Kidney (tissue), 14 donors: ENCODE data around the gene ECI2. TPM values are rescaled to one million over a fixed set of nuclear protein-coding genes. Genes with fewer than 3 reads are reported as not detected.
A peak's percentile ranks its signal among the peaks of the same experiment; 100 is the strongest.
"Not testable (repeated sequence)": the region's sequence is repeated elsewhere in the genome, so short reads cannot be mapped to it uniquely, and the experiment has no call there.

Experiments
- DNase-seq, 5 donors: peaks; one replicate each; pipeline ENCODE4 v3.0.0-alpha.2; 2013 to 2020
- FAIRE-seq: peaks from 2 replicates; lab custom pipeline; 2012; peaks lifted over from hg19 to GRCh38; lab: Jason Lieb, UNC
- H3K27ac ChIP-seq, 2 donors: one replicate each; pipeline ENCODE4 v1.7.0; 2013; ENCODE audit warnings: low read depth in 2 of 2, low read length in 2 of 2, inconsistent platforms in 1 of 2
- H3K27me3 ChIP-seq: one replicate; pipeline ENCODE4 v1.7.1; 2013; ENCODE audit warnings: low read length, inconsistent platforms; ENCODE audit not compliant: control insufficient read depth, insufficient read depth
- H3K36me3 ChIP-seq, 3 donors: one replicate each; pipeline versions ENCODE4 v1.7.0 to v1.7.1; 2013; ENCODE audit warnings: low read length in 3 of 3, control low read depth in 1 of 3, inconsistent platforms in 1 of 3; ENCODE audit not compliant: insufficient read depth in 3 of 3, control insufficient read depth in 2 of 3
- H3K4me1 ChIP-seq, 3 donors: one replicate each; pipeline versions ENCODE4 v1.7.0 to v1.7.1; 2013; ENCODE audit warnings: low read length in 3 of 3, inconsistent platforms in 1 of 3, low read depth in 1 of 3; ENCODE audit not compliant: control insufficient read depth in 2 of 3, insufficient read depth in 2 of 3
- H3K4me3 ChIP-seq, 3 donors: one replicate each; pipeline versions ENCODE4 v1.7.0 to v1.8.1; 2013; ENCODE audit warnings: low read length in 3 of 3, control low read depth in 1 of 3, inconsistent platforms in 1 of 3
- H3K9ac ChIP-seq, 3 donors: one replicate each; pipeline versions ENCODE4 v1.7.0 to v1.7.1; 2013; ENCODE audit warnings: low read length in 3 of 3, control low read depth in 1 of 3, inconsistent platforms in 1 of 3
- H3K9me3 ChIP-seq, 3 donors: one replicate each; pipeline versions ENCODE4 v1.7.0 to v1.7.1; 2013; ENCODE audit warnings: low read length in 3 of 3, control low read depth in 1 of 3, inconsistent platforms in 1 of 3; ENCODE audit not compliant: control insufficient read depth in 2 of 3, insufficient read depth in 1 of 3
- CTCF ChIP-seq: IDR thresholded peaks from 3 replicates; pipeline ENCODE4 v1.5.1; 2012; ENCODE audit warnings: mild to moderate bottlenecking, moderate library complexity, borderline replicate concordance; ENCODE audit not compliant: insufficient read depth; ENCODE audit errors: extremely low read depth
- intact Hi-C: fragments of 100-400 bp; cut with DNase I; formaldehyde crosslinking; loops from one replicate; pipeline ENCODE4 v1.11.1; 2022
- polyA plus RNA-seq: library from polyadenylated mRNA; stranded (reverse); fragments of 350-450 nt; fragmentation: Illumina TruSeq; extraction: RNeasy Lipid Tissue Mini Kit (QIAGEN cat#74804); gene quantifications from one replicate; pipeline ENCODE4 v1.2.3, GENCODE V29; 2014; ENCODE audit warnings: low read depth, low replicate concordance; ENCODE audit not compliant: insufficient read depth
- total RNA-seq: library from RNA; stranded (reverse); fragmentation: NEBNext Ultra II Directional; extraction: Animal tissue kit (Norgen Biotek cat#: 25700); gene quantifications from one replicate; pipeline ENCODE4 v1.2.1, GENCODE V29; 2021
- donor health status: control.
- donor health status: control.
- donor health status: control.
- donor health status: control.
- donor health status: control.
- donor health status: DM: yes; HTN: yes; CAD: no.
- donor health status: Normal renal cell carcinoma (clear cell type).

The ECI2 gene
- total and polyA plus RNA-seq, 2 donors from 2014 or later: 51.9 to 210 TPM

DNA sequence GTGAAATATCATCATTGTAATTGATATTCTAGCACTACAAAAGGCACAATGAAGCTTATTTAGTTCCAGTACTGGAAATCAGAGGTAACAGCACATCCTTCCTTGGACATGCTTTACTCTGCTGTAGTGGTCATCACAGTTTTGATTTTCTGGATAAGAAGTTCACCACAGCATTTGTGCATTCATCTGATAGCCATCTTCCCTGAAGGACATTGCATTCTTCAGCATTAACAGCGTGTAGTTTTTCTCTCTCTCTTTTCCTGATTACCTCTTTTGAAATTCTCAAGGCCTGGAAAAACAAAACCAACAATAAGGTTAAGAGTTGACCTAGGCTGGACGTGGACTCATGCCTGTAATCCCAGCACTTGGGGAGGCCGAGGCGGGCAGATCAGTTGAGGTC is 19.6 kb downstream of the ECI2 start:
- no peak for DNase-seq
- no peak overlapping the region for H3K9ac ChIP-seq
- H3K9me3 ChIP-seq: peaks cover 0 to 3% (median 2%) of the 10 kb centered on the region in 3 donors
- no peak for TF ChIP-seq CTCF
- H3K27ac ChIP-seq: no peak overlapping the region
- peaks cover 5 to 44% (median 27%) of the 10 kb centered on the region in 3 donors for H3K36me3 ChIP-seq
- intact Hi-C loops: no loop called here
- no peak overlapping the region for H3K4me3 ChIP-seq
- H3K4me1 ChIP-seq: no peaks in the 10 kb centered on the region
- FAIRE-seq: no peak
- H3K27me3 ChIP-seq: no peaks in the 10 kb centered on the region

DNA sequence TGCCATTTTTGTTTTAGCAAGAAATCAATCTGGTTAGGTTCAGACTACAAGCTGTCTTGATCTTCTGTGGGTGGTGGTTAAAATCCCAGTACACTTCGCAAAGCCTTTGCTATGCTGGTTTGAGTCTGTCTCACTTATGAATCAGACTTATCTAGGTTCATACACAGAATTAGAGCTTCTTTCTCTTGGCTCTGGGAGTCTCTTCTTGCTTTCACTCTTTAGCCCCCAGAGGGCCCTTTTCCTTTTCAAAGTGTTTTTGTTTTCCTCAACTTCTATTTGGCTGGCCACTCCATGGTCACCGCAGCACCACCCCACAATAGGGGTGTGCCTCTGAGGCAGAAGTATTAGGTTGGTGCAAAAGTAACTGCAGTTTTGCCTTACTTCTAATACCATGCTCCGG is 21.3 kb downstream of the ECI2 start:
- intact Hi-C loops: no loop called here
- H3K27ac ChIP-seq: no peak overlapping the region
- H3K36me3 ChIP-seq: peaks cover 0 to 32% (median 20%) of the 10 kb centered on the region in 3 donors
- H3K4me1 ChIP-seq: peaks cover 0 to 3% (median 0%) of the 10 kb centered on the region in 3 donors
- no peak for TF ChIP-seq CTCF
- DNase-seq (no peak), FAIRE-seq (no peak)
- H3K9ac ChIP-seq: no peak overlapping the region
- peaks cover 0 to 3% (median 2%) of the 10 kb centered on the region in 3 donors for H3K9me3 ChIP-seq
- no peaks in the 10 kb centered on the region for H3K27me3 ChIP-seq
- H3K4me3 ChIP-seq: no peak overlapping the region

- Histone ChIP-seq H3K4me1 (peaks cover 0 to 3% (median 0%) of the 10 kb centered on the region in 3 donors), H3K9ac (no peak overlapping the region), H3K27me3 (no peaks in the 10 kb centered on the region), H3K4me3 (no peak overlapping the region), H3K27ac (no peak overlapping the region), H3K9me3 (peaks cover 0 to 3% (median 2%) of the 10 kb centered on the region in 3 donors), H3K36me3 (peaks cover 0 to 27% (median 17%) of the 10 kb centered on the region in 3 donors)
- intact Hi-C loops: no loop called here
- FAIRE-seq (no peak), DNase-seq (no peak)
- TF ChIP-seq CTCF: no peak
These were observed 21.7 kb downstream of the ECI2 start for GRCh38 chr6:4113649-4114048.

DNA sequence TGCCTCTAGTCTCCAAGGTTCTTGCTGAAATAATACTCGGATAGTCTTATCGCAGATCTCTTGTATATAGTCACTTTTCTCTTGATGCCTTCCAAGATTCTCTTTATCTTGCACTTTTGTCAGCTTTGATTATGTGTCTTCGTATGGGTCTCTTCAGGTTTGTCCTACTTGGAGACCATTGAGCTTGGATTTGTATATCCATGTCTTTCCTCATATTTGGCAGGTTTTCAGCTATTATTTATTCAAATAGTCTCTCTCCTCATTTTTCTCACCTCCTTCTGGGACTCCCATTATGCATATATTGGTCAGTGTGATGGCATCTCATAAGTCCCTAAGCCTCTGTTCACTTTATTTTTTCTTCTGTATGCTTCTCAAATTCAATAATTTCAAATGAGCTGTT is 23.0 kb downstream of the ECI2 start:
- H3K27me3 ChIP-seq: no peaks in the 10 kb centered on the region
- H3K36me3 ChIP-seq: peaks cover 0 to 18% (median 13%) of the 10 kb centered on the region in 3 donors
- no peak for TF ChIP-seq CTCF
- H3K4me1 ChIP-seq: peaks cover 0 to 7% (median 5%) of the 10 kb centered on the region in 3 donors
- DNase-seq (no peak), FAIRE-seq (no peak)
- intact Hi-C loops: no loop called here
- H3K4me3 ChIP-seq: no peak overlapping the region
- peaks cover 0 to 3% (median 2%) of the 10 kb centered on the region in 3 donors for H3K9me3 ChIP-seq
- no peak overlapping the region for H3K9ac ChIP-seq
- no peak overlapping the region for H3K27ac ChIP-seq

DNA sequence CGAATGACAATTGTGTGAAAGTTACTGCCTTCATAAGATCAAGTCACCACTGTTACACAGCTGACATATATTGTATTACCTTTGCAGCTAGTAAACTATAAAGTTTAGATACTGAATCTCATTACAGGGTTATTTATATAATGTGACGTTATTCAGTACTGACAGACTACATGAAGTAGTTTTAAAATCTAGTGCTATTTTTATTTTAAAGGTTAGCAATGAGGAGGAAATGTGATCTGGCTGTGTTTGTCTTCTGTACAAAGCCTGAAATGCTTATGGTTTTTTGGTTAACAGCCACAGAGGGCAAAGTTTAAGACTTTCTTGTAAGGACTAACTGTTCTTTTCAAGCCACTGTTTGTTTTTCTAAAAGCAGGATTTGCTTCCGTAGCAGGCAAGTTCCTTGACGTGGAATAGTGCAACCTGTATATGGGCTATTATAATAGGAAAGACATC is 26.0 kb downstream of the ECI2 start:
- H3K27ac ChIP-seq, H3K9me3 ChIP-seq, H3K9ac ChIP-seq, H3K27me3 ChIP-seq, H3K36me3 ChIP-seq, intact Hi-C loops: not testable (repeated sequence)
- peak; percentile 96 for FAIRE-seq
- DNase-seq: peak in 2 of 5 donors; percentile 56 to 76
- H3K4me3 ChIP-seq: peak overlapping the region in 1 of 3 donors; percentile 37
- peaks cover 0 to 11% (median 5%) of the 10 kb centered on the region in 3 donors for H3K4me1 ChIP-seq
